GM12892 (cell line): ENCODE data around the gene PDE1A.

Source experiments
- POLR2A ChIP-seq: IDR thresholded peaks from 2 replicates; pipeline ENCODE4 v1.6.1; 2011; ENCODE audit warnings: low read depth, low read length, control low read depth
- POLR2AphosphoS5 ChIP-seq: IDR thresholded peaks from 2 replicates; pipeline ENCODE4 v1.6.1; 2011; ENCODE audit warnings: low read depth, low read length, control low read depth
- TAF1 ChIP-seq: IDR thresholded peaks from 2 replicates; pipeline ENCODE4 v1.6.1; 2011; ENCODE audit warnings: low read depth, mild to moderate bottlenecking, control low read depth, low read length, borderline replicate concordance

DNA sequence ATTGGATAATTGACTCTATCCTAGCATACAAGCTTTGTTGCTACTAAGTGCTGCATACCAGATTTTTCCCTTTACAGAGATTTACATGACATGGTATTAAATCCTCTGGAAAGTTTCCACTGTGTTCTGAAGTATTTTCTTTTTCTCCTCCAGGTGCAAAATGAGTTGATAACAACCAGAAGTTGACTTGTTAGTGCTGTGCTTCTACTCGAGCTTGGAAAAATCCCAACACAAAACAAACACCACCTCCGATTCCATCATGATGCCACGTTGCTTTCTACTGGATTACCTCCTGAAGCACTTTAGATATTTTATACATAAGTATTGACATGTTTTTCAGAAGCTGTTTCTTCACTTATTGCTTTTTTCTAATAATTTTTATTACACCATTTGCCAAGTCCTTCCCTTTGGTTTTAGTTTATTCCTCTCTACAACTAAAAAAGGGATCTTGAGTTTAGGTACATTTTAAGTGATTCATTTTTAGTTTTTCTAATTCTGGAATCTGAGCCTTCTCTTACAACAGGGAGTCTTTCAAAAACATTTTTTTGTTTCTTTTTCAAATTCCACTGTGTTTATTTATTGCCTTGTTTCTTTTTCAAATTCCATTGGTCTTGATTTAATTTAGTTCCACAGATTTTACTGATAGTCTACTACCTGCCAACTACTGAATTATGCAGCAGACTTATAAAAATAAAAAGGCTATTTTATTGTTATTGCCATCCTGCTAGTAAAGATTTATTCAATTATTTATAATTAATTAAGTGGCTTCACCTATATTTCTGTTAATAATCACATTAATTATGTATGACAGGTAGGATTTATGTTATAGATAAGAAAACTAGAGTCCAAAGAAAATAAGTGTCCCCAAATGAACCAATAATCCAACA is 297.8 kb downstream of the PDE1A start:
- TF ChIP-seq POLR2A = no peak
- TF ChIP-seq POLR2AphosphoS5 = no peak
- no peak for TF ChIP-seq TAF1
